Stimulated activated CD4-positive, alpha-beta T cell treated with anti-CD3 and anti-CD28 coated beads, TNF-alpha, amount 100 ng/mL, for 4 hours (primary cell): ENCODE data around the gene FRMPD2.
"Not testable (repeated sequence)": the region's sequence is repeated elsewhere in the genome, so short reads cannot be mapped to it uniquely, and the experiment has no call there.

Experiments
- DNase-seq, 3 experiments: peaks; one replicate each; pipeline ENCODE4 v3.0.0-alpha.2; 2020; ENCODE audit warnings: low read depth in 3 of 3

Gene FRMPD2

DNA sequence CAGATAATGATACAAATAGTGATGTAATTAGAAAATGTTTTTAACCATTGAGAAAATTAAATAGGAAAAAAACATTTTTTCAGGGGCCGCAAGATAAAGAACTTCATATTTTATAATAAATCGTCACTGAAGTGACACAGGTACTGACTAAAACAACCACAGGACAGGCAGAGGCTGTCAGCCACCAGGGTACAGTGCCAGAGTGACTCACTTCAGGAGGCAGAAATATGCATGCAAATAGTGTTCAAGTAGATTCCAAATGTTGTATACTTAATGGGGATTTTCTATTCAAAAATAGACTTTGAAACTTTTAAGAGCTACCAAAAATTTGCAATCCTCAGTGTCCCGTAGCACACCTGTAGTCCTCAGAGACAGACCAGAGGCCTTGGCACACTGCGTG is 68.6 kb downstream of the FRMPD2 start:
- DNase-seq: no peak

DNA sequence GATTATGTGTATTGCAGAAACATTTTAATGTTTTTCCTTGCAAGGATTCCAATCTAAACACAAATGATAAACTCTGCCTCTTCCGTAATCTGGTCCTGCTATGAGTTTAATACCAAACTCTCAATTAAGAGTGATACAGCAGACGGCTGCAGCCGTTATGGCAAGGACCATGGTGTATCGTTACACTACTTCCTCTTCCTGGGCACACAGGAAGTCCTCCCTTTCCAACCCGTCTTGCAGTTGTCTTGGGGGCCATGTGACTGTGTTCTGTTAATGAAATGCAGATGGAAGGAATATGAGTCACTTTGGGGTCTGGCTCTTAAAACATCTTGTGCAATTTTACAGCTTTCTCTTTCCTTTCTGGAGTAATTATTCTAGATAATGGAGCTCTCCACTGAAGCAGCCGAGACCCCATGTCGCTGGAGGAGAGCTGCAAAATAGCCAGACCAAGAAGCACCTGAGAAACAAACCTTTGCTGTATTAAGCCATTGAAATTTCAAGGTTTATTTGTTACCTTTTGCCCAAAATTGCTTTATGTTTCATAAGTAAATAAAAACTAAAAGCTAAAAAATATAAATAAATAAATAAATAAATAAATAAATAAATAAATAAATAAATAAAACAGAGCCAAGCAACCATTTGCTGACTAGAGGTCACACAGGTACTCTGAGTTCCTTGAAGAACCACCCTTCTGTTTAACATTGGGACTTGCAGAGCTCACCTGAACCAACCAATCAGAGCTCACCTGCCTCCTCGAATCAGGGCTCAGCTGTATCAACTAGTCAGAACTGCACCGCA is 74.7 kb downstream of the FRMPD2 start:
- no peak for DNase-seq

DNA sequence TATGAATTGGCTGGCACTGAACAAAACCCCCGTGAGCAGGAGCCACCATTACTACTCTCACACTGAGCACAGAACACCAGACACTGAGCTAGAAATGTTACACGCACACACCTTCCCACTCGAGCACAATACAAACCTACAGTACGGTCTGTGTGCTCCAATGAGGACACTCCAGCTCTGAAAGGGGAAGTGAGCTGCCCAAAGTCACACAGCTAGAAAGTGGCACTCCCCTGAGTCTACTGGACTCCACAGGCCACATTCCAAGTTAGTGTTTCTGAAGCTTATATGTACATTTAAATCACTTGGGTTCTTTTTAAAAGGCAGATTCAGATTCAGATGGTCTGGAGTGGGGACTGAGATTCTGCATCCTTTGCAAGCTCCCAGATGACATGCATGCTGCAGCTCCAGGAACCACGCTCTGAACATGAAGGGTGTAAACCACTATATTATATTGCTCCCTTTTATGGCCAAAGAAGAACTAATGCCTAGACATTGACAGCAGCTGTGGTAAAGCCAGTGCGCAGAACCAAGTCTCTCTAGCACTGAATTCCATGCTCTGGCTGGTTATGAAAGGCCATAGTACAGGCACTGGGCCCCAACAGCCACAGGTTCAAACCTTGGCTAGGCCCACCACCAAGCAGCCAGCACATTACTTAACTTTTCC is 77.1 kb downstream of the FRMPD2 start:
- no peak for DNase-seq

DNA sequence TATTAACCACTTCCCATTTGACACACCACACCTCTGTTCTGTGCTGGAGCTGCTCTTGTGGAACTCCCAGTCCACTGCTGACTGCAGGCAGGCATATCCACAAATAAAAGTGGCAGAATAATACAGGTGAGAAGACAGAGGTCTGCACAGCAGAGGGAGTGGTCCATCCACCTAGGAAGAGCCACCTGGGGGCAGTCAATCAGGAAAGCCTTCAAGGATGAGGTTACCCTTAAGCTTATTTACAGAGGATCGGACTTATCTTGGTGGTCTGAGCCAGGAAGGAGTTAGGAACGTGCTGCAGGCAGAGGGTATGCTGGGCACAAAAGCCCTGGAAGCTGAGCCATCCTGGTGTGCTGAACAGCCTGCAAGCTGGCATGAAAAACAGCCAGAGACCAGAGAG is 78.7 kb downstream of the FRMPD2 start:
- no peak for DNase-seq

DNA sequence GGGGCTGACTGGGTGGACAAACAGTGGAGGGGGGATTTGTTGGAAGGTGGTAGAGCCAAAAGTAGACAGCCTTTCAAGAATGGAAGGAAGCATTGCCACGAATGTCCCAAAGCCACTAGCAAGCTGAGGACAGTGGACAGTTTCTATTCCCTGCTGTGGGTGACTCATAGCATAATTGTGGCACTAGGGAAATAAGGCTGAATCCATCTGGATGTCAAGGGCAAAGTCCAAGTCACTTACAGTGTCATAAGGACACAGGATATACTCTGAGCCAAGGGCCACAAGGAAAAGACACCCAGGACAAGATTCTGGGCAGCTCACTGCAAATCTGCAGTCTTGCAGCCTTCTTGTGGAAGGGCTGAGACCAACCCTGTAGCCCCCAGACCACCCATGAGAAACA is 79.7 kb downstream of the FRMPD2 start:
- DNase-seq: no peak

DNA sequence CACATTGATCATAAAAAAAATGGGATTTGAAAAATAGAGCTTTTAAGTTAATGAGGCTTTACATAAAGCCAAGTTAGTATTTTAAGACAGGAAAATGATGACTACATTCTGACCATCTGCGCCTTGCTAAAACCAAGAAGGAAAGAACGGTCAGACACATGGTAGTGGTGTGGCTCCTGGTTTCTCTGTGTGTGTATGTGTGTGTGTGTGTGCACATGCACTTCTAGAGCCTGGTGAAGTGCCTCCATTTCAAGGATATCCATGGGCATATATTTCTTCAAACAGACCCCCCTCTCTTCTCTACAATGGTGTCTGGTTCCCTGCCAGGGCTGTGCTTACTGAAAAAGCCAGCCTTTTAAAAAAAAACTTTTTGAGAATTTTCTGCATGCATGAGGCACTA is 80.9 kb downstream of the FRMPD2 start:
- no peak for DNase-seq

DNA sequence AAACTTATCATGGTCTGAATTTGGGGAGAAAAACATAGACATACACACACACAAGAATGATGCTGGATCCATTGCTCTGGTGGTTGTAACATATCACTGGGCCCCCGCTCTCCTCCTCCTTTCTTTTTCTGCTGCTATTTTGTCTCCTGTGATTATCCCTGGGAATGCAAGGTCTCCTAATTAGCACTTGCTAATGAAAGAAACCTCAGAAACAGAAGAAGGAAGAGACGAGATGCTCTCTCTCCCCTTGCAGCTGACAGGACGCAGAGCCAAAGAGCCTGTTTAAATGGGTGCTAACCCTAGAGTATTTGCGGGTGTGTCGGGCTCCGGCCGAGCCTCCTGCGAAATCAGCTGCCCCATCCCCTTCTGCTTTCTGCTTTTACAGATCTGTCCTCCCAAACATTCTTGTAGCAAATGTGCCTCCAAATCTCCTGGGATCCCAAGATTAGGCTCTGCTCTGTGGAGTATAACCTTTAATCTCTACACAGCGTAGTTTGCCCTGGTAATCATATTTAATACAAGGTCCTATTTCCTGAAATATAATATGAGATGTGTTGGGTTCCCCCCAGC is 81.5 kb downstream of the FRMPD2 start:
- no peak for DNase-seq

DNA sequence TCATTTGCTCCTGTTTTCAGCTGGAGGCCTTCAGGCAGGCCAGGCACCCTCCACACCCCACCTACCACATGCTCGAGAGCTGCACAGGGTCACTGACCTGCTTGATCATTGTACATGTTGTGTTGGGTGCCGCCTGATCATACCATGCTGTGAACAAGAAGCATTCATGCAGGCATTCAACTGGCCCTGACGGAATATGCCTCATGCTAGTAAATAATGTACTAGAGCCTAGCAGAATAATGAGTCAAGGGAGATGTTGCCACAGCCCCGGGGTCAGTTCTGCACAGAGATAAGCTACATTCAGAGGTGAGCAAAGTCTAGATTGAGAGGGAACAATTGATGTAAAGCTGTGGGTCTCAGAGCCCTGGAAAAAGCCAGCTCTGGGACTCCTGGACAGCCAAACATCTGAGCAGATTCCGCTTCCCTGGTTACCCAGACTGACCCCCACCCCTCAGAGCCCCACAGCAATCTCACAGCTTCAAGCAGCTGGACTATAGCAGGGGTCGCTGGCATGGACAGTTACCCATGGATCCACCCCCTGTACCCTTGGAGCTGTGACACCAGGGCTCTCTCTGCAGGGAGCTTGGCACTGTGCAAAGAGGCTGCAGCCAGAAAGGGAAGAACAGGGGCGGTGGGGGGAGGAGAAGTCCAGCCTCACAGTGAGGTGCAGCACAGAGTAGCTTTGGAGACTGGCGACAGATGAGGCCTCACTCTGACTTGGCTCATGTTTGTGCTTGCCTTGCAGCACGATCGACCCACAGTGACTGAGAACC is 86.6 kb downstream of the FRMPD2 start:
- no peak for DNase-seq

DNA sequence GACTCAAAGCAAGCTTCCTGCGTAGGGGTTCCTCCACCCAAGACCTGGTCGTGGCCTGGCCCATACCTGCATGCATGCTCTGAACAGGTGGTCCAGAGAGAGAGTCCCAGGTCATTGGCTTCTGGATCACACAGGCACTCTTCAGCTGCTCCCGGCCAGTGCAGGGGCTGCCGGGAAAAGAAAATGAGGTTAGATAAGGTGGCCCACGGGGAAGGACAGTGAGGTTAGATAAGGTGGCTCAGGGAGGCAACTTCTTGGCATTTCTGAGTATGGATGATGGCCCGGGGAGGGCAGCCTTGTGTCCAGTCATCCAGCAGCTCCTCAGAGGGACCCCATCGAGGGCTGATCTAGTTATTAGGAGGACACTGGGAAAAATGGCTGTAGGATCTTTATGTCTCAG is 87.4 kb downstream of the FRMPD2 start:
- DNase-seq: no peak

DNA sequence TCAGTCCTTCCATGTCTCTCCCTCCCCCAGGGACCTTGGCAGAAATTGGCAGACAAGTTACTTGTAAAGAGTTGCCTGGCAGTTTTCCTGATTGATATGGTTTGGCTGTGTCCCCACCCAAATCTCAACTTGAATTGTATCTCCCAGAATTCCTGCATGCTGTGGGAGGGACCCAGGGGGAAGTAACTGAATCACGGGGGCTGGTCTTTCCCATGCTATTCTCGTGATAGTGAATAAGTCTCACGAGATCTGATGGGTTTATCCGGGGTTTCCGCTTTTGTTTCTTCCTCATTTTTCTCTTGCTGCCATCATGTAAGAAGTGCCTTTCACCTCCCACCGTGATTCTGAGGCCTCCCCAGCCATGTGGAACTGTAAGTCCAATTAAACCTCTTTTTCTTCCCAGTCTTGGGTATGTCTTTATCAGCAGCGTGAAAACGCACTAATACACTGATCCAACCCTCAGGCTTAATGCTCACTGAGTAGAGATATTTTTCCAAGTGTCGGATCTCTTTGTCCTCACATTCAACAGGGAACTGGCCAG is 88.2 kb downstream of the FRMPD2 start:
- not testable (repeated sequence) for DNase-seq

DNA sequence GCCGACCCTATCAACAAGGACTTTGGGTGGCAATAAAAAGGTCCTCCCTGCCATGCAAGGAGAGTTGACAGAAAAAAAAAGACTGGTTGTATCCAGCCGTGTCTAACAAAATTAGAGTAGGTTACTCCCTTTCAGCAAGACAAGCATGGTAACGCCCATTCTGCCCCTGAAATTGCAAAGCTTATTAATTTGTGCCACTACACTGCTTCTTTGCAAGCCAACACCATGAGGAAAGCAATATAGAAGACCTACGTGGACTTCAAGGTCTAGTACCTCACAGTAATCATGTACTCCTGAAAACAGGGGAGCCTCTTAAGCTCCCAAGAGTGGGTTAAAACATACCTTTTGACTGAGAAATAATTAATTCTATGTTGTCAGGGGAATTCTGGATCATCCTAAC is 90.3 kb downstream of the FRMPD2 start:
- DNase-seq: no peak

DNA sequence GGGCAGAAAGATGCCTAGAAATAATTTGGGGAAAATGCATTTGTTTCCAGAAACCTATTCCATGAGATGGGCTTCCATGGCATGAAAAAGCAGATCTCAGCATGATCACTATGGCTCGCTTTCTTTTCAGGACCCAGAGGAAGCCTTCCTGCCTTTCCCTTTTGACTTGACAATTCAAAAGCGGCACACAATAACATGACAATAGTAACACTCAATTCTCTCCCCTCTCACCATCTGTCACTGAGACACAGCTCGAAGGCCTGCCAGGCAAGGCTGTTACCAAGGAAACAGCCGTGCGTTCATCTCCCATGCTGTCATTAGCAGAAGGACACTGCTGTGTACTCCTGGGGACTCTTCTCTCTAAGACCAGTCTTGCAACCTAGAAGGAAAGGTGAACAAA is 101.8 kb downstream of the FRMPD2 start:
- DNase-seq: not testable (repeated sequence)

DNA sequence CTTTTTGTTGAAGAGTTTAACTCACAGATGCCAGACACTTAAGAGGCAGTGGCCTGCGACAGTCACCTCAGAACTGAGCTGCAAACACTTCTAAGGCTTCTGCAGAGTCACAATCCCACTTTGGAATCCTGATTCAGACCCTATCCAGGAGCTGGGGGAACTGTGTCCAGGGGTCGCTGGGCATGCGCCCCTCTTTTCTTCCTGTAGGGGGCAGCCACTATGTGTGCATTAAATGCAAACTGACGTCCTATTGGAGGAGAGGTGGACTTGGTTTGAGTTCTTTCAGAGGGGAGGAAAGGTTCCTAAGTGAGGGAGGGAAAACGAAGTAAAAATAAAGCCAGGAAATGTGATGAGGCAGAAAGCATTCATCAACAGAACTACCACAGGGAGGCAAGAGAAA is 113.8 kb downstream of the FRMPD2 start:
- not testable (repeated sequence) for DNase-seq

DNA sequence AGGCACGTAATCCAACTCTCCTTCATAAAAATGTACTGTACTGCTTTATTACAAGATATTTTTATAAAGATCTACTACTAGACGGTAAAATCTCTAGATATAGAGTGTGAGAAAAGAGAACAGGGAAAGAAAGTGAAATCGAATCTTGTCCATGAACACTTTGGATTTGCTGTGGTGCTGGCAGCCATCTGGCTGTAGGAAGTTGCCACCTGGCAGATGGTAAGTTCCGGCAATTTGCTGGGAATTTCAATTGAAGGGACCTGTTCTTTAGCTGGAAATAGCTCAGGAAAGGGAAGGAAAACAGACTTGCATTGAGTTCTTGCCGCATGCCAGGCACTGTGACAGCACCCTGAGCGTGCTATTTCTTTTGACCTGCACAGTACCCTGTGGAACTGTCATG is 114.3 kb downstream of the FRMPD2 start:
- DNase-seq: not testable (repeated sequence)

DNA sequence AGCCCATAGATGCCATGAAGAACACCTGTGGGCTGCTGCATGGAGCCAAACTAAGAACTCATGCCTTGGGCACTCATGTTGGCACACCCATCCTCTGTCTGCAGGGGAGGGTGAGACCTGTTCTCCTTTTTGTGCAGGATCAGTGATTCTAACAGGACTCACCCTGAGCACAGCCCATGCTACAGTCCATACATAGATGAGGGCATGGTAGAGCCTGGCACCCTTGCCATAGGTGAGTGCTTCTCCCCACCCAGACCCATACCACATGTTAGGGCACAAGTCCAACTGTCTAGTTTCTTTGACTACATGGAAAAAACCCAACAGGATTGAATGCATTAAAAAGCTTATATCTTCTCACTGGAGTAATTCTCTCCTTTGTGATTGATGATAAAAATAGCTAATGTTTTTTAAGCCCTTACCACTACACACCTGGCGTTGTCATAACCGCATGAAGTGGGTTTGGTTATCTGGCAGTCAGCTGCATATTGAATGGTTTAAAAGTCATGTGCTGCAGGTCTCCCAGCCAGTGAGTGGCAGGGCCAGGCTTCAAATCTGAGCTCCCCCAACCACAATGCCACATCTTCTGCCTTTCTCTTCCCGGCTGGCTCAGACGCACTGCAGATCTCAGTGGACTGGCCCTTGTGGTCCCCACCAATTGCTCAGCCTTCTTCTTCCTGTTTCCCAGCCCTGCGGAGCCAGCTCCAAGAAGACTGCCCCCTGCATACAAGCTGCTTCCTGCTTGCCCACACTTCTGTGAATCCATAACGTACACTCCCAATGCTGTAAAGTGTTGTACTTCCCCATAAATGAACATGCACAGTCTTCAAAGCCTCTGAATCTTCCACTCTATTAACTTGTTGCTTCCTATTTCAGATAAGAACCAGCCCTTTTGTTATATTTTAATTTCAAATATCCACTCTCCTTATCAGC is 120.0 kb downstream of the FRMPD2 start:
- DNase-seq: not testable (repeated sequence)

DNA sequence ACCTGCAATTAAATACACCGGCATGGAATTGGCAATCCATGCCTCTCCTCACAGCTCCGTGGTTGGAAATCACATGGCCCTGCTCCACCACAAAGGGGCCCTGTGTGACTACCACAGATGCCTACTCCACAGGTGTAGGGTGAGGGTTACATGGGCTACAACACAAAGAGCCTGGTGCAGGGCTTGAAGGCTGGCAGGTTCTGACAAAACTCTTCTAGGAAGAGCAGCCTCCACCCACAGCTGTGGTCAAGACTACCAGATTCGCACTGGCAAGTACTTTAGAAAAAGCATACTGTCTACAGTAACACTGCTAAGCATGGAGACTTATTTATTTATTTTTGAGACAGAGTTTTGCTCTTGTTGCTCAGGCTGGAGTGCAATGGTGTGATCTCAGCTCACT is 126.9 kb downstream of the FRMPD2 start:
- not testable (repeated sequence) for DNase-seq

DNA sequence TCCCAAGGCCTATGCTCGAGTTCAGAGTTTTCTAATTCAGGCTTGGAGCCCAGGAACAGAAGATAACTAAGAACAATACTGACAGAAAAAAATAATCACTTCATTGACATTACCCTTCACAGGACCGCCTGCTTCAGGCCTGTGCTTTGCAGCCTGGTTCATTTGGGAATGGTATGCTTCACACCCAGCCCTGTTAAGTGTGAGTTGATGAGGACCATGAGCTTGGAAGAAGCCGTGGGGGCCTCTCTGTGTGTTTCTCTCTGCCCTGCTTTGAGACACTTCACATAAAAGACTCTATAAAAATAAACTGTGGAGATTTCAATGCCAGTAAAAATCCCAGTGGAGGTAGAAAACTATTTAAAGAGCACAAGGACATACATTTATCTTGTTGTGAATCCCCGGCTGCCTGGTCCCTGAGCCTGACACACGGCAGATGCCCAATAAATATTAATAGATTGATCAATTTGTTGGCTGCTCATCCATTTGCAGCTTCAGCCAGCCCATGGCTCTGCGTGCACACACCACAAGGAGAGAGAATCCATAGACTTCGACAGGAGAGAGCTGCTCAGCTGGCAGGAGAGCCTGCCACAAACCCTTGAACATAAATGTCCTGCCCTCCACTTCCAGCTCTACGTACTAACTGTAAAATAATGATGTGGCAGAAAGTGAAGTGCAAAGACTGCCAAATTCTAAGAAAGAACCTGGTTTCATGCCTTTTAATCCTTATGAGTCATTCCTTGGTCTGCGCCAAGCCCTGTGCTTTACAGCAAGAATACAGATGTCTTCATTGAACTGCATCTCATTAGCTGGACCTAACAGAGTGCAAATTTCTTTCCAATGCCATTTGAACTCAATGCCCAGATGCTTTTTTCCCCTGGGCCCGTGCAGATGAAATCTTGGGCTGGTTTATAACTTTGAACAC is 130.5 kb downstream of the FRMPD2 start:
- not testable (repeated sequence) for DNase-seq

DNA sequence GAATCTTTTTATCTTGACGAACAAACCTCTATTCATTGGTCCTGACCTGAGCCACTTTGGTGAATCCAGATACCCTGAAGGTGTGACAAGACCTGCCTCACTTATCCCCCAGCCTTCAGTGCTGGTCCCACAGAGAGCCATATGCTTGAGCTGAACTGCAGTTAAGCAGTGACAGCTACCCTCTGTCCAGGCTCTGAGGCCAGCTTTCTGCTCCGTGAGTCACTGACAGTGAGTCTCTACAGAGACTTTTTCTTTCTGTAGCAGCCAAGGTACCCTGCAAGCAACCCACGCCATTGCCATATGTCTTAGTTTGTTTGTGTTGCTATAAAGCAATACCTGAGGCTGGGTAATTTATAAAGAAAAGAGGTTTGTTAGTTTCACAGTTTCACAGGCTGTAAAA is 133.5 kb downstream of the FRMPD2 start:
- not testable (repeated sequence) for DNase-seq

DNA sequence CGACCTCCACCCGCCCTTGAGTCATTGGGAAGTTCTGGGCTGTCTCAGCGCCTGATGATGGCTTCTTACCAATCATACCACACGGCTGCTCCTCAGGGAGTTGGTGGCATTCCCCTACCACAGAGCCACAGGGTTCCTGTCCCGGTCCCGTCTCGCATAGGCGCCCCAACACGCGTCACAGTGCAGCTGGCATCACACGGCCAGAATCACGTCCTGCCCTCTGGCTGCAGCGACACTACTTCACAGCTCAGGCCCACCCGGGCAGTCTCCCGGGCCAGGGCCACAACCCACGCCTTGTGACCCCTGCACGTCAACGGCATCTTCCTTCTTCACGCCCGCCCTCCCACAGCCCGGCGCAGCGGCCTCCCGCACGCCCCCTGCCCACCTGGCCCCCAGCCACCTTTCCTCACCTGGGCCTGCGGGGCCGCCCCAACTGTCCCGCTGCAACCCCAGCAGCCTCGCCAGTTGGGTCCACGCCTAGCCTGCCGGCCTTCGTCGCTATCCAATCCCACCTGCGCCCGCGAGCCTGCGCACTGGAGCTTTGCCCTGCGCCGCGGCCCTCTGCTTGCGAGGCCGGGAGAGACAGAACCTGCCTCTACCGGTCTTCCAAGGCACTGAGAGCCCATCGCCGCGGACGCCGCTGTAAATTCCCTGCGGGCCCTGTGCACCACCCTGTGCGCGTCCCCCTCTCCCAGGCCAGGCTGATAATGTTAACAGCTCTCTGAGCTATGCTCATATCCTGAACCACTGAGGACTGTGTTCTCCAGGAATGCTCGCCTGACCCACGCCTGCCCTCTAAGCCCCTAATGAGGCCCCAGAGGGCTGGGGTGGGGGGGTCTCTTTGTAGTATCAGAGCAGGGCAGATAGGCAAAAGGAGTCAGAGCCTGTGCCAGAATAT is 134.3 kb downstream of the FRMPD2 start:
- not testable (repeated sequence) for DNase-seq
